HT-29 (cell line): ENCODE data around the gene SCCPDH. TPM values are rescaled to one million over a fixed set of nuclear protein-coding genes. Genes with fewer than 3 reads are reported as not detected.
"Not testable (repeated sequence)": the region's sequence is repeated elsewhere in the genome, so short reads cannot be mapped to it uniquely, and the experiment has no call there.

Source experiments
- DNase-seq: peaks from one replicate; pipeline ENCODE4 v3.0.0-alpha.2; 2015; ENCODE audit warnings: low spot score
- small RNA-seq: library from RNA; depleted of rRNA; stranded (forward); fragments of <200 nt; gene quantifications from one replicate; pipeline ENCODE3, GENCODE V24; 2014
- total RNA-seq: library from RNA; depleted of rRNA; stranded (reverse); fragments of >200 nt; shearing (Covaris generic); gene quantifications from 2 replicates; pipeline ENCODE4 v1.2.3, GENCODE V29; 2014; rRNA removed

SCCPDH gene
- total RNA-seq, 1 experiment from 2014 or later = 21.5 TPM

DNA sequence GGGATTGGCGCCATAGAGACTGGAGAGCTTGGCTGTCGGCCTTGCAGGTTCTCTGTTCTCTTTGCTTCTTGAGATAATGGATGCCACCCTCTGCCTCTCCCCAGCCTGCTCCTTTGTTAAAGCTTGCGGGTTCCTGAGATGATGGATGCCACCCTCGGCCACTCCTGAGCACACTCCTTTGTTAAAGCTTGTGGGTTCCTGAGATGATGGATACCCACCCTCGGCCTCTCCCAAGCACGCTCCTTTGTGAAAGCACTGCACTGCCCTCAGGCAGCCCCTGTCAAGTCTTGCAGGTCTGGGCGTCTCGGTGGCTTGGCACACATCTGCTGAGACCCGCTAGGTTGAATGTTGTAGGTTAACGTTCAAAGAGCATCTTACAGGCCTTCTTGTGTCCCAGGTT lies 76.5 kb downstream of the SCCPDH start:
- DNase-seq = no peak

- DNase-seq = no peak
Observed at GRCh38 chr1:246801241-246802020, 77.2 kb downstream of the SCCPDH start.

DNA sequence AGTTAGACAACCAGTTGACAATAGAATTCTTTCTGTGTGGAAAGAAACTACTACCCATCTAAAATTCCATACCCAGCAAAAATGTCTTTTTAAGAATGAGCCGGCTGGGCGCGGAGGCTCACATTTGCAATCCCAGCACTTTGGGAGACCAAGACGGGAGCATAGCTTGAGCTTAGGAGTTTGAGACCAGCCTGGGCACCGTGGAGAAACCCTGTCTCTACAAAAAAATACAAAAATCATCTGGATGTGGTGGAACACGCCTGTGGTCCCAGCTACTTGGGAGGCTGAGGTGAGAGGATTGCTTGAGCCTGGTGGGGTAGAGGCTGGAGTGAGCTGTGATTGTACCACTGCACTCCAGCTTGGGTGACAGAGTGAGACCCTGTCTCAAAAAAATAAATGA lies 79.2 kb downstream of the SCCPDH start:
- no peak for DNase-seq

DNA sequence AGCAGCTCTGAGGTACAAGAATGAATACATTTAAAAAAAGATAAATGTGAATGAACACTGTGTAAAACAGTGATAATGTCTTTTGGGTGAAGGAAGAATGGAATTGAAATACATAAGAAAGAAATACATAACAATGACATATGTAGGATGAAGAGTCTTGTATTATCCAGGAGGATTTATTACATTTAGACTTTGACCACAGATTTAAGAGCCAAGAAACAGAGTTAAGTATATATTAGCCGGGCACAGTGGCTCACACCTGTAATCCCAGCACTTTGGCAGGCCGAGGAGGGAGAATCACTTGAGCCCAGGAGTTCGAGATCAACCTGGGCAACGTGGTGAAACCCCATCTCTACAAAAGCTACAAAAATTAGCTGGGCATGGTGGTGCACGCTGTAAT lies 79.7 kb downstream of the SCCPDH start:
- no peak for DNase-seq

GRCh38 chr1:246805135-246805716 lies 81.0 kb downstream of the SCCPDH start:
- no peak for DNase-seq

DNA sequence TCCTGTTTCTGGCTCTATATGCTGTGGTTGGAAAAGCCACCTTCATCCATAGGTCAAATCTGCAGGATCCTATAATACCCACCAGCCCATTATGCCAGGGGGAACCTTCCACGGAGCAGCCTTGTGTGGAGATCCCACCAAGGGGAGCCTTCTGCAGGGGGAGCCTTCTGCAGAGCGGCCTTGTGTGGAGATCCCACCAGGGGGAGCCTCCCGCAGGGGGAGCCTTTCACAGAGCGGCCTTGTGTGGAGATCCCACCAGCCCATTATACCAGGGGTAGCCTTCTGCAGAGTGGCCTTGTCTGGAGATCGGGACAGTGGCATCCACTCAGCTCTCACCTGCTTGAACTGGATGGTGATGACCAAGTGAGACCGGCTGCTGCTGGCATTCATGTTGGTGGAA lies 85.3 kb downstream of the SCCPDH start:
- DNase-seq = no peak

DNA sequence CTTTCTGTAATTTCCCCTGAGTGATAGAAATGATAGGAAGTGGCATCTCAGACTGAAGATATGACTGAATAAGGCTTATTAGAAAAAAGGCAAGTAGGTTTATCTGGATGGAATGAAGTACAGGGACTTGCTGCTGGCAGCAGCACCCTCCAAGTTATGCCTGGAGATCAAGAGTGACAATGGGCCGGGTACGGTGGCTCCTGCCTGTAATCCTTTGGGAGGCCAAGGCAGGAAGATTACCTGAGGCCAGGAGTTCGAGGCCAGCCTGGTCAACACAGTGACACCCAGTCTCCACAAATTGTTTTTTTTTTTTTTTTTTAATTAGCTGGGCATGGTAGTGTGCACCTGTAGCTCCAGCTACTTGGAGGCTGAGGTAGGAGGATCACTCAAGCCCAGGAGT lies 87.8 kb downstream of the SCCPDH start:
- DNase-seq = no peak

GRCh38 chr1:246813325-246813724 lies 89.1 kb downstream of the SCCPDH start:
- DNase-seq = not testable (repeated sequence)

DNA sequence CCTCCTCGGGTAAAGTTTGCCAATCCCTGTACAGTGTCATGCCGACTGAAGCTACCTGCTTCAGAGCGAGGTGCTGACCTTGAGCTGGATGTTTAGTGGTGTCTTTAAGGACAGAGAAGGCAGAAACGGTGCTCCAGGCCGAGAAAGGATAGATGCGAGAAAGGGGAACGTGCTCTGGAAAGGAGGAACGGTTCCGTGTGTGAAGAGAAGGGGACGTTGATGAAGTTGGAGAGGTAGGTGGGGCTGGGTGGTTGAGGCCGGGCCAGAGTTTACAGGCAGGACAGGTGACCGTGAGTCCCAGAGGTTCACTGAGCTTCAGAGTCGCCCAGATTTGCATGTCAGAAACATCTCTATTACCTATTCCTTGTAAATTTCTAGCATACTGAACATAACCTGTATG lies 90.7 kb downstream of the SCCPDH start:
- no peak for DNase-seq

GRCh38 chr1:246815693-246816270 lies 91.6 kb downstream of the SCCPDH start:
- DNase-seq = no peak

Small RNAs within 50 kb of the gene (small RNA-seq; reads per million reads assigned to genes)
- not detected for gene AC113174.1

Other genes starting within 250 kb of the SCCPDH start
- gene SMYD3, start 217.1 kb upstream of the SCCPDH start, total RNA-seq = 16.9 and 24.3 TPM in 2 replicates
- gene TFB2M, start 158.1 kb upstream of the SCCPDH start, total RNA-seq = 21.6 and 25.7 TPM in 2 replicates
- 6.1 and 7.0 TPM in 2 replicates for gene CNST, start 158.0 kb upstream of the SCCPDH start, total RNA-seq
- 18.2 and 19.7 TPM in 2 replicates for gene AHCTF1, start 207.5 kb downstream of the SCCPDH start, total RNA-seq